NCI-H2171 treated with DMSO at 0.1 percent for 48 hours (cell line): ENCODE data around the gene TUBGCP2.

Source experiments
- DNase-seq: peaks from one replicate; lab custom pipeline; 2025; lab: John Stamatoyannopoulos, UW

Gene TUBGCP2

GRCh38 chr10:133279326-133280226, 29.1 kb downstream of the TUBGCP2 start:
- DNase-seq: no peak

DNA sequence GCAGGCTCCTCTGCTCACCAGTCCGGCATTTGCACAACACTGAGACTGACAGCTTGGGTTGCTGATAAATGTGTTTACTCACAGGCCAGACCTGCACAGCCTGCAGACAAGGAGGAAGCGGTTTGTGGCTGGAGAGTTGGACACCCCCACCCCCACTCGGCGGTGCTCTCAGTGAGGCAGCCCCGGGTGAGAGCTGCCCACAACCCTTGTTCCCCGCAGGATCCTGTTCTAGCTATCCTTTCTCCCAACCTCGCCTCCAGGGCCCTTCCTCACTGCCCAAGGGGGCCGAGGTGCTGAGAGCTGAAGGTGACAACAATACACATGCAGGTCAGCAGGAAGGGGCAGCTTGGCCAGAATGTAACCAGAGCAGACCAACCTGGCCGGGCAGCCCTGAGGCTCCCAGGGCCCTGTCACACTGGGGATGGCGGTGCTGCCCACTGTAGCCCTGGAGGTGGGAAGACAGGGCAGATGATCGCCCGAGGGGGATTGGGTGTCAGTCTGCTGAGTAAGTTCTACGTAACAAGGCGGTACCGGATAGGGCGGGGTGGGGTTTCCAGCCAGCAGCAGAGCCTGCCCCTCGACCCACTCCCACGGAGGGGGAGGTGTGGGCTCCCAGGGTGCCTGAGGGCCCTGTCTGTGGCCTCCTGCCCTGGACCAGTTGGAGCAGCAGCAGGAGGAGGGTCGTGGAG, 30.0 kb downstream of the TUBGCP2 start:
- DNase-seq: no peak

DNA sequence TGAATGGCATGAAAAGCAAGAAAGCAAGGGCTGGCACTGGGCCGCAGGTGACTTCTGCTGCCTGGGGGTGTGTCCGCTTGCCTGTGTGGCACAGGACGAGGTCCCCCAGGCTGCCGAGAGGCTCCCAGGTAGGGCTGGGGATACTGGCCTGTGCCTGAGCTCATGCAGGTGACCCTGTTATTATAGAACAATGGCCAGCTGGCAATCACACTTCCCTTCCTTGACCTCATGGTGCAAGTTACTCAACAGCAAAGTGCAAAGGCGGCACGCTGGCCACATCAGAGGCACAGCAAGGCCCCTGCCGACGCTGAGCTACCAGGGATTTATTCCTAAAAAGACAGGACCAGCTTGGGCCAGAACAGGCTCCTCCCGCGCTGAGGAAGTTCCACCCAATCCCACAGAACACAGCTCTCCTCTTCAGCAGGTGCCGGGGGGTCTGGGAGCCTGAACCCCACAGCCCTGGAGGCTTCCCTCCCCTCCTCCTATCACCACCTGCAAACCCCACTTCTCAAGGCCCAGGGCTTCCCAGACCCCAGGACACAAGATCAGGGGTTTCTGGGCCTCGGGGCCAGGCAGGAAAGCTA, 30.6 kb downstream of the TUBGCP2 start:
- no peak for DNase-seq

DNA sequence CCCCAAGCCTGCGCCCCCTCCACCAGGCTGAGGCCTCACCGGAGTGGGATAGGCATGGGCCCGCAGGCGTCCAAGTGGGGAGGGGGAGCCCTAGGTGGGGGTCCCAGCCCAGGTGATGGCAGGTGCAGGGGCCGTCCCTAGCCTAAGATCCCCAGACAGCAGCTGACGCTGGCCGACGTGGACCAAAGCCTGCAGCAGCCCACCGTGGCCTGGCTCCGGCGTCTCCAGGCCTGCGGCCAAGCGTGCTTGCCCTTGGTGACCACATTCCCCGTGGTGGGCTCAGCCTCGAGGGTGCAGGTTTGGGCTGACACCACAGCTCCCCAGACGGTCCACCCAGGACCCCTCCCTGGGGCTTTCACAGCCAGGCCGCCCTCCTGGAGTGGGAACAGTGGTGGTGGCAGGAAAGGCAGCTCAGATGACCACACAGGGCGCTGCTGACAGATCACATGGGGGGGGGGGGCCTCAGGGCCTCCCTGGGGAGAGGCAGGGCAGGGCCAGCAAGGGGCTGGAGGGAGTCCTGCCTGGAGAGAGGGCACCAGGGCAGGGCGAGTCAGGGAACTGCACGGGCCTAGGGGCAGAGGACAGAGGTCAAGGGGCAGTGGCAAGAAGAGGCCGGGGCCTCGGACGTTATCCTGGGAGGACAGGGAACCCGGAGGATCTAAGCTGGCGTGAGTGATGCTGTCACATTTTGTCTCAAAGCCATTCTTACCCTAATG, 31.2 kb downstream of the TUBGCP2 start:
- no peak for DNase-seq

- DNase-seq: peak; percentile 14
These were observed 32.1 kb downstream of the TUBGCP2 start, which contains the start of gene ADAM8 for GRCh38 chr10:133276435-133277201. TSS of gene ADAM8 (minus strand) at chr10:133276868. CDS start at chr10:133276817, 51 bp downstream.

- no peak for DNase-seq
These were observed 32.6 kb downstream of the TUBGCP2 start for GRCh38 chr10:133276100-133276434.

GRCh38 chr10:133275684-133276092, 33.0 kb downstream of the TUBGCP2 start:
- DNase-seq: no peak

GRCh38 chr10:133274751-133275683, 33.7 kb downstream of the TUBGCP2 start:
- no peak for DNase-seq

DNA sequence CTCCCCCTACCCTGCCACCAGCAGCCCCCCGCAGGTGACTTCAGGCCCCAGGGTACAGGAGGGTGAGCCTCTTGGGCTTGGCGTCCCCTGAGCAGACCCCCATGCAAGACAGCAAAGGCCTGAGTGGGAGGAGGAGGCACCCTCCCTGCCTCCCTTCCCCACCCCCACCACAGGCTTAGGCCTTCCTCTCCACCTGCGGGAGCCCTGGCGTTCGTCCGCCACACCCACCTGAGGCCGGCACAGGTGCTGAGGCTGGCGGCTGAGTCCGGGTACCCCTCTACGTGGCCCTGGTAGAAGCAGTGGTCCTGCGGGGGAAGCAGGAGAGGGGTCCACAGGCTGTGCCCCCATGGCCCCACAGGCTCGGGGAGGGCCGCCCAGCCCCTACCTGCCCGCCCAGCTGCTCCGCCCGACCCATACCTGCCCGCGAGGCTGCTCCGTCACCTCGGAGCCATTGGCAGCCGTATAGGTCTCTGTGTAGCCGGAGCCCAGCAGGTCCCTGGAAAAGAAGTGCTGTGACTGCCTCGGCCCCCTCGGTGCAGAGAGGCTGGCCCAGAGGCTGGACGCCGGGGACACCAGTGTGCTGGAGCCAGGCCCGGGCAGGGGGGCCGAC, 35.0 kb downstream of the TUBGCP2 start:
- no peak for DNase-seq

GRCh38 chr10:133272964-133273420, 35.7 kb downstream of the TUBGCP2 start:
- DNase-seq: no peak

- no peak for DNase-seq
These were observed 36.2 kb downstream of the TUBGCP2 start for GRCh38 chr10:133272301-133272963.

- no peak for DNase-seq
These were observed 37.0 kb downstream of the TUBGCP2 start for GRCh38 chr10:133271521-133272300.

- no peak for DNase-seq
These were observed 37.8 kb downstream of the TUBGCP2 start for GRCh38 chr10:133270773-133271297.

DNA sequence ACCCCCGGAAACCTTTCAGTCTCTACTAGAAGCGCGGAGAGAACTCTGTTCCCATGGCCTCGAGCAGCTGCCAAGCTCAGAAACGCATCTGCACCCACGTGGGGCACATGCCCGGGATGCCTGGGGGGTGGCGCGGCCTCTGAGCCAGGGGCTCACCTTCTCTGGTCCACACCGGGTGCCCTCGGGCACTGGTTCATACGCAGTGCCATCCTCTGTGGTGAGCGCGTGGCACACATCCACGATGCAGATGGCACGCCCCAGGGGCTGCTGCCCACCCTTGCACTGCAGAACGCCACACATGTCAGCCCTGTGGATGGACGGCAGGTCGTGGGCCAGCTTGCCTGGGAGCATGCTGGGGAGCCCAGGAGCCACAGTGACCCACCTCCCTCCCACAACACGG, 38.5 kb downstream of the TUBGCP2 start:
- DNase-seq: no peak

- DNase-seq: no peak
These were observed 39.3 kb downstream of the TUBGCP2 start for GRCh38 chr10:133269367-133269766.

GRCh38 chr10:133268532-133268931, 40.1 kb downstream of the TUBGCP2 start:
- no peak for DNase-seq

DNA sequence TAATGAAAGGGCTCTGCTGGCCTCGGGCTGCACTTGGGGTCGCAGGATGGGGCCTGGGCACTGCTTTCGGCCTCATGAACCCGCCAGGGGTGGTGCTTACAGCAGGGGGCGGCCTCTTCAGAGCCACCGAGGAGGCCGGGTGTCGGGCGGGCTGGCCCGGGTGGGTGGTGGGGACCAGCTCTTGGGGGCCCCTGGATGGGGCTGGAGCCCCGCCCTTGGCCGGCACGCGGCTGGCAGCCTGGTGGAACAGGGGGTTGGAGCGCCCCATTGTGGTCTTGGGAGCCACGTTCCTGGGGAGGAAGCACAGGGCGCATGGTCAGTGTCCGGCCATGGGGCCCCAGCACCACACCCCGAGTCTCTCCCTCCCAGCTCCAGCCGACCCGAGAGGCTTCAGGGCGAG, 40.8 kb downstream of the TUBGCP2 start:
- DNase-seq: no peak

DNA sequence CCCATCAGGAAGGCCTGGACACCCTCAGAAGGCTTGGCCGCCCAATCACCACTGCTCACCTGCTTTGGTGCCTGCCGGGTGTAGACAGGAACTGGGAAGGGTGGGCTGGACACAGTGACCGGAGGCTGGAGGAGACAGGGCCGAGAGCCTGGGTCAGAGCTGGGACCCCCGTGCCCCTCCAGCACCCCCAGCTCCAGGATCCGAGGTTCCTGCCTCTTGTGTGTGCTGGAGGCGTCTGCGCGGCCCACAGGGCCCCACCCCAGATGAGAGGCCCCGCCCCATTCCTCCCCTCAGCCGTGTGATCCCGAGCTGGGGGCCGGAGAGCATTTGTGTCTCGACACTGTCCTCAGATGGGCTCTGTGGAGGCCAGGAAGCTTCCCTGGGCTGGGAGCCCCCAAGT, 41.4 kb downstream of the TUBGCP2 start:
- no peak for DNase-seq
